ENCODE data around the gene ENPP3. TPM values are rescaled to one million over a fixed set of nuclear protein-coding genes. Genes with fewer than 3 reads are reported as not detected.

The ENPP3 gene
- total and polyA plus RNA-seq, 2 experiments from 2014 or later = not detected

DNA sequence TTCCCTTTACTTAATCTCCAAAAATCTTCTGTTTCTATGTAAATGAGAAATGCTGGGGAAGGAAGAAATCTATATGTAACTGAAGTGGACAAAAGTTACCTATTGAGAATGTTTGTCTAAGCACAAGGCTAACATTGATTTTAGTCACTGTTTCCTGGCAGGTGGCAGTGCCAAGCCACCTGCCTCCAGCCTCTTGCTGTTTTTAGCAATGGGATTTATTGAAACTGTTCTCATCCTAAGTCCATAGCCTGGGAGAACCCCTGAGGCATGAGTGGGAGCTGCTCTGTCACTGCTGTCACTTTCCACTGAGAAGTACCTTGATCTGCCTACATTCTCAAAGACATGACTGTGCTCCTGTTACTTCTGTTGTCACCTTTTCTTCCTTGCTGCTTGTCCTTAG lies 14.7 kb downstream of the ENPP3 start:
- TF ChIP-seq POLR2AphosphoS5 (IDR thresholded peaks at IDR 0.05; ENCODE audit: low read depth) = no peak
- no peak for TF ChIP-seq JUNB (IDR thresholded peaks at IDR 0.05; ENCODE audit: unreplicated experiment)
- no peak for TF ChIP-seq ZNF114 (CRISPR knock-in tag; IDR thresholded peaks at IDR 0.05)
- TF ChIP-seq STAT1 (IDR thresholded peaks at IDR 0.05; ENCODE audit: unreplicated experiment) = no peak
- TF ChIP-seq EZH2phosphoT487 (IDR thresholded peaks at IDR 0.05; ENCODE audit: unreplicated experiment) = no peak
- TF ChIP-seq ZNF331 (CRISPR knock-in tag; IDR thresholded peaks at IDR 0.05; ENCODE audit: low read depth) = no peak
- no peak for TF ChIP-seq NANOG (IDR thresholded peaks at IDR 0.05; ENCODE audit: borderline replicate concordance)
- H3K27ac ChIP-seq (ENCODE audit: low read depth) = no peak overlapping the region
- Mint-ChIP-seq H3K36me3 (ENCODE audit: low read depth) (no peaks in the 10 kb centered on the region), H3K27ac (no peak overlapping the region), H3K9me3 (no peaks in the 10 kb centered on the region), H3K4me1 (no peaks in the 10 kb centered on the region), H3K27me3 (ENCODE audit: insufficient read depth, low read depth, poor library complexity) (peaks cover 1% of the 10 kb centered on the region), H3K4me3 (no peak overlapping the region)
- H3K27me3 ChIP-seq (ENCODE audit: insufficient read depth) = no peaks in the 10 kb centered on the region
- ATAC-seq (no peak), DNase-seq (ENCODE audit: low spot score) (no peak)
- H3K9me2 ChIP-seq (ENCODE audit: insufficient read depth) = 0 out of 2 replicates have a peak, but pooled peaks cover 2% of the 10 kb centered on the region
- H3F3A ChIP-seq (replicated peaks; ENCODE audit: low read depth) = no peaks in the 10 kb centered on the region
- H3K4me3 ChIP-seq = no peak overlapping the region
- no peaks in the 10 kb centered on the region for H3K4me1 ChIP-seq (ENCODE audit: insufficient read depth)
- H3K36me3 ChIP-seq (ENCODE audit: insufficient read depth) = no peaks in the 10 kb centered on the region
- no peaks in the 10 kb centered on the region for H3K79me2 ChIP-seq (replicated peaks; ENCODE audit: insufficient read depth)
- no peak overlapping the region for H3K4me2 ChIP-seq
- H4K20me1 ChIP-seq (replicated peaks; ENCODE audit: insufficient read depth) = no peaks in the 10 kb centered on the region
- H2AFZ ChIP-seq = no peak overlapping the region

DNA sequence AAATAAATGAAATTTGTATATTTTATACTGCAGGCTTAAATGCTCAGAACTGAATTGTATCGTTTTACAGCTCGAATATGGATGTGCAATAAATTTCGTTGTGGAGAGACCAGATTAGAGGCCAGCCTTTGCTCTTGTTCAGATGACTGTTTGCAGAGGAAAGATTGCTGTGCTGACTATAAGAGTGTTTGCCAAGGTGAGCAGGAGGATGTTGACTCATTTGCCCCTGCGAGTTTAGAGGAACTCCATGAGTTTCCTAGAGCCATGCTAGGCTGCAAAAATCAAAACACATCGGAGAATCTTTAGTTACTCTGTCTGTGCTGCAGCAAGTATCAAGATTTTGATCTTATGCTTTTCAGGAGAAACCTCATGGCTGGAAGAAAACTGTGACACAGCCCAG lies 15.4 kb downstream of the ENPP3 start:
- Histone ChIP-seq H3K79me2 (replicated peaks; ENCODE audit: insufficient read depth) (no peaks in the 10 kb centered on the region), H3K36me3 (ENCODE audit: insufficient read depth) (no peaks in the 10 kb centered on the region), H3K4me2 (no peak overlapping the region), H3F3A (replicated peaks; ENCODE audit: low read depth) (no peaks in the 10 kb centered on the region), H3K27me3 (ENCODE audit: insufficient read depth) (no peaks in the 10 kb centered on the region), H2AFZ (peak overlapping the region; percentile 40; the same call in 1 of the 2 replicates), H4K20me1 (replicated peaks; ENCODE audit: insufficient read depth) (no peaks in the 10 kb centered on the region), H3K27ac (ENCODE audit: low read depth) (no peak overlapping the region), H3K4me1 (ENCODE audit: insufficient read depth) (no peaks in the 10 kb centered on the region), H3K4me3 (no peak overlapping the region), H3K9me2 (ENCODE audit: insufficient read depth) (0 out of 2 replicates have a peak, but pooled peaks cover 2% of the 10 kb centered on the region)
- peaks cover 1% of the 10 kb centered on the region for H3K27me3 Mint-ChIP-seq (ENCODE audit: insufficient read depth, low read depth, poor library complexity)
- H3K9me3 Mint-ChIP-seq = no peaks in the 10 kb centered on the region
- H3K27ac Mint-ChIP-seq = no peak overlapping the region
- ATAC-seq (no peak), DNase-seq (ENCODE audit: low spot score) (no peak)
- H3K36me3 Mint-ChIP-seq (ENCODE audit: low read depth) = no peaks in the 10 kb centered on the region
- no peaks in the 10 kb centered on the region for H3K4me1 Mint-ChIP-seq
- no peak overlapping the region for H3K4me3 Mint-ChIP-seq
- TF ChIP-seq, protein P1, sequence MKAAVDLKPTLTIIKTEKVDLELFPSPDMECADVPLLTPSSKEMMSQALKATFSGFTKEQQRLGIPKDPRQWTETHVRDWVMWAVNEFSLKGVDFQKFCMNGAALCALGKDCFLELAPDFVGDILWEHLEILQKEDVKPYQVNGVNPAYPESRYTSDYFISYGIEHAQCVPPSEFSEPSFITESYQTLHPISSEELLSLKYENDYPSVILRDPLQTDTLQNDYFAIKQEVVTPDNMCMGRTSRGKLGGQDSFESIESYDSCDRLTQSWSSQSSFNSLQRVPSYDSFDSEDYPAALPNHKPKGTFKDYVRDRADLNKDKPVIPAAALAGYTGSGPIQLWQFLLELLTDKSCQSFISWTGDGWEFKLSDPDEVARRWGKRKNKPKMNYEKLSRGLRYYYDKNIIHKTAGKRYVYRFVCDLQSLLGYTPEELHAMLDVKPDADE (IDR thresholded peaks at IDR 0.05) = no peak
- no peak for TF ChIP-seq EZH2 (IDR thresholded peaks at IDR 0.05; ENCODE audit: low read depth, unreplicated experiment)
- TF ChIP-seq, protein P2, sequence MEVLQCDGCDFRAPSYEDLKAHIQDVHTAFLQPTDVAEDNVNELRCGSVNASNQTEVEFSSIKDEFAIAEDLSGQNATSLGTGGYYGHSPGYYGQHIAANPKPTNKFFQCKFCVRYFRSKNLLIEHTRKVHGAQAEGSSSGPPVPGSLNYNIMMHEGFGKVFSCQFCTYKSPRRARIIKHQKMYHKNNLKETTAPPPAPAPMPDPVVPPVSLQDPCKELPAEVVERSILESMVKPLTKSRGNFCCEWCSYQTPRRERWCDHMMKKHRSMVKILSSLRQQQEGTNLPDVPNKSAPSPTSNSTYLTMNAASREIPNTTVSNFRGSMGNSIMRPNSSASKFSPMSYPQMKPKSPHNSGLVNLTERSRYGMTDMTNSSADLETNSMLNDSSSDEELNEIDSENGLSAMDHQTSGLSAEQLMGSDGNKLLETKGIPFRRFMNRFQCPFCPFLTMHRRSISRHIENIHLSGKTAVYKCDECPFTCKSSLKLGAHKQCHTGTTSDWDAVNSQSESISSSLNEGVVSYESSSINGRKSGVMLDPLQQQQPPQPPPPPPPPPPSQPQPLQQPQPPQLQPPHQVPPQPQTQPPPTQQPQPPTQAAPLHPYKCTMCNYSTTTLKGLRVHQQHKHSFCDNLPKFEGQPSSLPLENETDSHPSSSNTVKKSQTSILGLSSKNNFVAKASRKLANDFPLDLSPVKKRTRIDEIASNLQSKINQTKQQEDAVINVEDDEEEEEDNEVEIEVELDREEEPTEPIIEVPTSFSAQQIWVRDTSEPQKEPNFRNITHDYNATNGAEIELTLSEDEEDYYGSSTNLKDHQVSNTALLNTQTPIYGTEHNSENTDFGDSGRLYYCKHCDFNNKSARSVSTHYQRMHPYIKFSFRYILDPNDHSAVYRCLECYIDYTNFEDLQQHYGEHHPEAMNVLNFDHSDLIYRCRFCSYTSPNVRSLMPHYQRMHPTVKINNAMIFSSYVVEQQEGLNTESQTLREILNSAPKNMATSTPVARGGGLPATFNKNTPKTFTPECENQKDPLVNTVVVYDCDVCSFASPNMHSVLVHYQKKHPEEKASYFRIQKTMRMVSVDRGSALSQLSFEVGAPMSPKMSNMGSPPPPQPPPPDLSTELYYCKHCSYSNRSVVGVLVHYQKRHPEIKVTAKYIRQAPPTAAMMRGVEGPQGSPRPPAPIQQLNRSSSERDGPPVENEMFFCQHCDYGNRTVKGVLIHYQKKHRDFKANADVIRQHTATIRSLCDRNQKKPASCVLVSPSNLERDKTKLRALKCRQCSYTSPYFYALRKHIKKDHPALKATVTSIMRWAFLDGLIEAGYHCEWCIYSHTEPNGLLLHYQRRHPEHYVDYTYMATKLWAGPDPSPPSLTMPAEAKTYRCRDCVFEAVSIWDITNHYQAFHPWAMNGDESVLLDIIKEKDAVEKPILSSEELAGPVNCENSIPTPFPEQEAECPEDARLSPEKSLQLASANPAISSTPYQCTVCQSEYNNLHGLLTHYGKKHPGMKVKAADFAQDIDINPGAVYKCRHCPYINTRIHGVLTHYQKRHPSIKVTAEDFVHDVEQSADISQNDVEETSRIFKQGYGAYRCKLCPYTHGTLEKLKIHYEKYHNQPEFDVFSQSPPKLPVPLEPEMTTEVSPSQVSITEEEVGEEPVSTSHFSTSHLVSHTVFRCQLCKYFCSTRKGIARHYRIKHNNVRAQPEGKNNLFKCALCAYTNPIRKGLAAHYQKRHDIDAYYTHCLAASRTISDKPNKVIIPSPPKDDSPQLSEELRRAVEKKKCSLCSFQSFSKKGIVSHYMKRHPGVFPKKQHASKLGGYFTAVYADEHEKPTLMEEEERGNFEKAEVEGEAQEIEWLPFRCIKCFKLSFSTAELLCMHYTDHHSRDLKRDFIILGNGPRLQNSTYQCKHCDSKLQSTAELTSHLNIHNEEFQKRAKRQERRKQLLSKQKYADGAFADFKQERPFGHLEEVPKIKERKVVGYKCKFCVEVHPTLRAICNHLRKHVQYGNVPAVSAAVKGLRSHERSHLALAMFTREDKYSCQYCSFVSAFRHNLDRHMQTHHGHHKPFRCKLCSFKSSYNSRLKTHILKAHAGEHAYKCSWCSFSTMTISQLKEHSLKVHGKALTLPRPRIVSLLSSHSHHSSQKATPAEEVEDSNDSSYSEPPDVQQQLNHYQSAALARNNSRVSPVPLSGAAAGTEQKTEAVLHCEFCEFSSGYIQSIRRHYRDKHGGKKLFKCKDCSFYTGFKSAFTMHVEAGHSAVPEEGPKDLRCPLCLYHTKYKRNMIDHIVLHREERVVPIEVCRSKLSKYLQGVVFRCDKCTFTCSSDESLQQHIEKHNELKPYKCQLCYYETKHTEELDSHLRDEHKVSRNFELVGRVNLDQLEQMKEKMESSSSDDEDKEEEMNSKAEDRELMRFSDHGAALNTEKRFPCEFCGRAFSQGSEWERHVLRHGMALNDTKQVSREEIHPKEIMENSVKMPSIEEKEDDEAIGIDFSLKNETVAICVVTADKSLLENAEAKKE (CRISPR knock-in tag; IDR thresholded peaks at IDR 0.05) = no peak
- TF ChIP-seq EZH2phosphoT487 (IDR thresholded peaks at IDR 0.05; ENCODE audit: unreplicated experiment) = no peak
- no peak for TF ChIP-seq NANOG (IDR thresholded peaks at IDR 0.05; ENCODE audit: borderline replicate concordance)
- no peak for TF ChIP-seq STAT1 (IDR thresholded peaks at IDR 0.05; ENCODE audit: unreplicated experiment)
- TF ChIP-seq ZNF114 (CRISPR knock-in tag; IDR thresholded peaks at IDR 0.05) = no peak
- no peak for TF ChIP-seq JUNB (IDR thresholded peaks at IDR 0.05; ENCODE audit: unreplicated experiment)
- no peak for TF ChIP-seq POLR2AphosphoS5 (IDR thresholded peaks at IDR 0.05; ENCODE audit: low read depth)
- no peak for TF ChIP-seq ZNF331 (CRISPR knock-in tag; IDR thresholded peaks at IDR 0.05; ENCODE audit: low read depth)
- TF ChIP-seq, protein P3, sequence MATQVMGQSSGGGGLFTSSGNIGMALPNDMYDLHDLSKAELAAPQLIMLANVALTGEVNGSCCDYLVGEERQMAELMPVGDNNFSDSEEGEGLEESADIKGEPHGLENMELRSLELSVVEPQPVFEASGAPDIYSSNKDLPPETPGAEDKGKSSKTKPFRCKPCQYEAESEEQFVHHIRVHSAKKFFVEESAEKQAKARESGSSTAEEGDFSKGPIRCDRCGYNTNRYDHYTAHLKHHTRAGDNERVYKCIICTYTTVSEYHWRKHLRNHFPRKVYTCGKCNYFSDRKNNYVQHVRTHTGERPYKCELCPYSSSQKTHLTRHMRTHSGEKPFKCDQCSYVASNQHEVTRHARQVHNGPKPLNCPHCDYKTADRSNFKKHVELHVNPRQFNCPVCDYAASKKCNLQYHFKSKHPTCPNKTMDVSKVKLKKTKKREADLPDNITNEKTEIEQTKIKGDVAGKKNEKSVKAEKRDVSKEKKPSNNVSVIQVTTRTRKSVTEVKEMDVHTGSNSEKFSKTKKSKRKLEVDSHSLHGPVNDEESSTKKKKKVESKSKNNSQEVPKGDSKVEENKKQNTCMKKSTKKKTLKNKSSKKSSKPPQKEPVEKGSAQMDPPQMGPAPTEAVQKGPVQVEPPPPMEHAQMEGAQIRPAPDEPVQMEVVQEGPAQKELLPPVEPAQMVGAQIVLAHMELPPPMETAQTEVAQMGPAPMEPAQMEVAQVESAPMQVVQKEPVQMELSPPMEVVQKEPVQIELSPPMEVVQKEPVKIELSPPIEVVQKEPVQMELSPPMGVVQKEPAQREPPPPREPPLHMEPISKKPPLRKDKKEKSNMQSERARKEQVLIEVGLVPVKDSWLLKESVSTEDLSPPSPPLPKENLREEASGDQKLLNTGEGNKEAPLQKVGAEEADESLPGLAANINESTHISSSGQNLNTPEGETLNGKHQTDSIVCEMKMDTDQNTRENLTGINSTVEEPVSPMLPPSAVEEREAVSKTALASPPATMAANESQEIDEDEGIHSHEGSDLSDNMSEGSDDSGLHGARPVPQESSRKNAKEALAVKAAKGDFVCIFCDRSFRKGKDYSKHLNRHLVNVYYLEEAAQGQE (IDR thresholded peaks at IDR 0.05; ENCODE audit: unreplicated experiment) = no peak
